Measurements from ENCODE around the gene HLA-DMA.

GRCh38 chr6:32932132-32932868 lies 20.6 kb downstream of the HLA-DMA start:
- TF ChIP-seq HDGF (IDR thresholded peaks at IDR 0.05; ENCODE audit: borderline replicate concordance) (no peak), SP1 (IDR thresholded peaks at IDR 0.05) (no peak), BHLHE40 (IDR thresholded peaks at IDR 0.05; ENCODE audit: borderline replicate concordance) (no peak), FOXM1 (IDR thresholded peaks at IDR 0.05; ENCODE audit: borderline replicate concordance) (no peak), L3MBTL2 (conservative IDR thresholded peaks at IDR 0.05) (no peak)
